HG03060 (cell line): ENCODE data around the gene CEACAM18.
"Not testable (repeated sequence)": the region's sequence is repeated elsewhere in the genome, so short reads cannot be mapped to it uniquely, and the experiment has no call there.

ENCODE experiments used
- ATAC-seq: cut with Tn5 transposase; IDR thresholded peaks from one replicate; pipeline ENCODE4 v1.9.1; 2021; ENCODE audit warnings: low read depth, moderate number of reproducible peaks; ENCODE audit not compliant: unreplicated experiment

The CEACAM18 gene

GRCh38 chr19:51489113-51489512 is 10.8 kb downstream of the CEACAM18 start:
- no peak for ATAC-seq

- no peak for ATAC-seq
These were observed 12.3 kb downstream of the CEACAM18 start for GRCh38 chr19:51490676-51491075.

DNA sequence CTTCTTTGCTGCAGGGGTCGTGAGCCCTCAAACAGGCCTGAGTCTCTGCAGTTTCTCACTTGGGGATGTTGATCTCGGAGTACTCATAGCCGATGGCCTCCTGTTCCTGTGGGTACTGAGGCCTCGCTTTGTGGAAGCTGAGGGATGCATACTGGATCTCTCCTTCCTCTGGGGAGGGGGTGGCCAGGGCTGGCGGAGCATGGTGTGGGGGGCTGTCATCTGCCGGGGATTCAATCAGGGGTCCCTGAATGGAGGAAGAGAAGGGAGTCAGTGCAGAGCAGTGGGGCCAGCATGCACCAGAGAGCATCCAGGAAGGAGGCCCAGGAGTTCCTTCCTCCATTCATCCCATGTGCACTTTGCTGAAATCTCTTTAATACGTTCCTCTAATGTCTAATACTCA is 13.2 kb downstream of the CEACAM18 start:
- ATAC-seq = no peak

GRCh38 chr19:51493776-51494175 is 15.4 kb downstream of the CEACAM18 start:
- ATAC-seq = no peak

- ATAC-seq = no peak
These were observed 19.3 kb downstream of the CEACAM18 start for GRCh38 chr19:51497666-51498065.

- ATAC-seq = not testable (repeated sequence)
These were observed 22.6 kb downstream of the CEACAM18 start for GRCh38 chr19:51500931-51501330.

GRCh38 chr19:51501594-51502263 is 23.4 kb downstream of the CEACAM18 start, which contains the start of gene SIGLEC12:
TSS of gene SIGLEC12 (minus strand) at chr19:51501800. CDS start at chr19:51501733, 67 bp downstream.
- ATAC-seq = no peak

DNA sequence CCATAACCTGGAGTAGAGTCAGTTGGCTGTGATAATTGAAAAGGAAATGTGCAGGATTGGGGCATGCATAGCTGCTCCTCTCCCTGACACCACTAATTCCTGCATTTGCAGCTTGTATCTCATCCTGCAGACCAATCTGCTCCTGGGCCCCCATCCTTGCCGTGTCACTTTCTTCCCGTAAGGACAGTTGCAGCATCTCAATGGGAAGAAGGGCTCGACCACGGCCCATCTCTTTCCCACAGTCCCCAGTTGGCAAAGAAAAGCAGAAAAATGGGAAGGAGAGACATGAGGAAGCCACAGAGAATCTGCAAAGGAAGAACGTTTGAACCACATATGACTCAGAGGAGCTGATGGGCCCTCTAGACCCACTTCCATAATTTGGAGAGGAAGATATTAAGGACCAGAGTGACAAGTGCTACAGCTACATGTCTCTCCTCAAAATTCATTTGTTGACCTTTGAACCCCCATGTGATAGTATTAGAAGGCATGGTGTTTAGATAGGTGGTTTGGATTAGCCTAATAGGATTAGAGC is 25.0 kb downstream of the CEACAM18 start:
- no peak for ATAC-seq

DNA sequence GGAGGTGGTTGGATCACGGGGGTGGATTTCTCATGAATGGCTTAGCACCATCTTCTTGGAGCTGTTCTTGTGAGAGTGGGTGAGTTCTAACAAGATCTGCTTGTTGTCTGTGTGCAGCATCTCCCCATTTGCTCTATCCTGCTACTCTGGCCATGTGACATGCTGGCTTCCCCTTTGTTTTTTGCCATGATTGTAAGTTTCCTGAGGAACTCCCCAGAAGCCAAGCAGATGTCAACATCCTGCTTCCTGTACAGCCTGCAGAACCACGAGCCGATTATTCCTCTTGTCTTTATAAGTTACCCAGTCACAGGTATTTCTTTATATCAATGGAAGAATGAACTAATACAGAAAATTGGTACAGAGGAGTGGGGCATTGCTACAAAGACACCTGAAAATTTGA is 25.6 kb downstream of the CEACAM18 start:
- no peak for ATAC-seq

GRCh38 chr19:51505904-51506303 is 27.6 kb downstream of the CEACAM18 start:
- no peak for ATAC-seq

DNA sequence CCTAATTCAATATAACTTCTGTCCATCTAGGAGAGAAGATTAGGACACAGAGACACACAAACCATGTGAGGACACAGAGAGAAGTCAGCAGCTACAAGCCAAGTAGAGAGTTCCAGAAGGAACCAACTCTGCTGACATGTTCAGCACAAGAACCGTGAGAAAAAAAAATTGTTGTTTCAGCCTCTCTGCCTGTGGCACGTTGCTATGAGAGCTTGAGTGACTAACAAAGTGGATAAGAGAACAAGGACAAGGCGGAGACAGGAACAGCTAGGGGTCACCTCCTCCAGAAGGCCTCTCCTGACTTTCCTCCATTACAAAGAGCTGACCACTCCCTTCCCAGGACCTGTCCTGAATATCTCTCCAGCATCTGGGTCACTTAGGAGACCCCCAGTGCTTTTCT is 28.9 kb downstream of the CEACAM18 start:
- no peak for ATAC-seq

DNA sequence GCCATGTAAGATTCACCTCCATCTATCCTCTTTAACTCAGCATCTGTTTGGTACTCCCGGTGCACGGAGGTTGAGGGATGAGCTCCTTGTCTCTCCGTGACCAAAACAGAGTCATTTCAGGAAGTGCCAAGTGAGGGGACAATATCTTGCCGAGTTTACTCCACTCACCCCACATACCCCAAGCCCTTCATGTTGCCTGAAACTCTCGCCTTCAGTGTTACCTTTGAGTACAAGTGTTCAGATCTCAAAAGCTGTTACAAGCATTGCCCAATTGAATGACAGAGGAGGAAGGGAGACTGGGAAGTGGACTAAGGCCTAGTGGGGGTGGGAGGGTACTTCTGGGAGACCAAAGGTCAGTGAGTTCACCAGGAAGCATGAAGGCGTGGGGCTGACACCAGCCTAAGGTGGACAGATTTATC is 29.3 kb downstream of the CEACAM18 start:
- no peak for ATAC-seq

GRCh38 chr19:51508059-51508733 is 29.9 kb downstream of the CEACAM18 start:
- ATAC-seq = no peak

DNA sequence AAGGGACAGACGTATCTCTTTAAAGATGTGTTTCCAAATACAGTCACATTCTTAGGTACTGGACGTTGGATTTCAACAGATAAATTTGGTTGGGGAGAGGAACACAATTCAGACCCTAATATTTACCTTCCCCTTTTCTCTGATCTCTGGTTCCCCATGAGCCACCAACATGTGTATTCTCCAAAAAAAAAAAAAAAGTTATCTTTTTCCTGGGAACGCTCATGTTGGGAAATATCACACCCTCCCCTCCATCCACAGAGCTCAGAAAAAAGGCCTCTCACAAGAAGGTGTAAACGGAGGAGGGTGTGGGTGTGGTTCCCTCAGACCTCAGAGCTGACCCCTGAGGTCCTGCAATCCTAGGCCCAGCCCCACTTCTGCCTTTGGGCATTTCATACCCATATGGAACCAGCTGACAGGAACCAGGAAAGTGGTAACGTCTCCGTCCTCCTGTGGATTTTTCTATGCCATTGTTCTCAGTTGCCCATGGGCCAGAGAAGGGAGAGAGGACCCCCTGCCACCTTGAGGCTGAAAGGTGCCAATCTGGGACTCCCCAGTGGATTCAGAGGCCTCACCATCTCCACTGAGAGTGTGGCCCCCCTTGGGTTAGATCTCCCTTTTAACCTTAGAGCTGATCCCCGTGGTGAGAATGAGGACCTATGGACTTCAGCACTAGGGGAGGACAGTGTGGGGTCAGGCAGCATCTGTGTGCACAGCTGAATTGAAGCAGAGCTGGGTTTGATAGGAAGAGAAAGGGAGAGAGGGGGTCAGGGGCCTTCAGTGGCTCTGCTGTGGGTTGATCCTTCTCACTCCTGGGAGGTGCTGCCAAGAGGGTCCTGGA is 31.7 kb downstream of the CEACAM18 start:
- ATAC-seq = no peak

- no peak for ATAC-seq
These were observed 33.0 kb downstream of the CEACAM18 start for GRCh38 chr19:51511353-51511752.

- no peak for ATAC-seq
These were observed 35.6 kb downstream of the CEACAM18 start for GRCh38 chr19:51513968-51514367.

- ATAC-seq = no peak
These were observed 36.6 kb downstream of the CEACAM18 start for GRCh38 chr19:51514866-51515481.

- no peak for ATAC-seq
These were observed 42.4 kb downstream of the CEACAM18 start for GRCh38 chr19:51520728-51521127.

- no peak for ATAC-seq
These were observed 43.0 kb downstream of the CEACAM18 start for GRCh38 chr19:51521357-51521756.

DNA sequence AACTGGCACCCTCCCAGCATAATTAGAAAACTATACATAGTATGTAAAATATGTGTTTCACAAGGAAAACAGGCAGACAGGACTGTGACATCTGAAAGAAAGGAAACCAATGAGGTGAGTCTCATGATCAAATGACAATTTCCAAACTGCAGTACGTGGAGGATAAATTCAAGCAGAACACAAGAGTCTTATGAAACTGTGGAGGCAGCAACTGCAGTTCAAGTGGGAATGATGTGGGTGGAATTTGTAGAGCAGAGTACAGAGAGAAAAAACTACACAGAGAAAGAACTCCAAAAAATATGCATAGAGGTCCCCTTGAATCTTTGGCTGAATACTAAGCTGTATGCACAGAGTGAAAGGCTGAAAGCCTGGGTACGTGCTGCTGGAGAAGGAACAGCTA is 43.4 kb downstream of the CEACAM18 start:
- no peak for ATAC-seq
